ENCODE measurements around the gene RAB1B. TPM values are rescaled to one million over a fixed set of nuclear protein-coding genes. Genes with fewer than 3 reads are reported as not detected.
A peak's percentile ranks its signal among the peaks of the same experiment; 100 is the strongest.
"Not testable (repeated sequence)": the region's sequence is repeated elsewhere in the genome, so short reads cannot be mapped to it uniquely, and the experiment has no call there.

The RAB1B gene
- total RNA-seq, 1 experiment from 2014 or later, result 380 TPM

GRCh38 chr11:66275984-66276612 lies 7.7 kb downstream of the RAB1B start:
- TF ChIP-seq CTCF (conservative IDR thresholded peaks at IDR 0.05; ENCODE audit: low read depth, low read length) (no peak), EZH2 (IDR thresholded peaks at IDR 0.05; ENCODE audit: low read length, unreplicated experiment) (no peak), EZH2phosphoT487 (IDR thresholded peaks at IDR 0.05; ENCODE audit: borderline replicate concordance, low read length) (no peak)
- no peak overlapping the region for H2AFZ ChIP-seq (ENCODE audit: low read length)
- DNase-seq (no peak), ATAC-seq (no peak)
- H3K27me3 ChIP-seq (ENCODE audit: low read length), result no peaks in the 10 kb centered on the region
- 0 out of 2 replicates have a peak, but pooled peaks cover 13% of the 10 kb centered on the region for H4K20me1 ChIP-seq (ENCODE audit: low read length)
- H3K79me2 ChIP-seq (ENCODE audit: low read length), result no peaks in the 10 kb centered on the region; the same call in 1 of the 2 replicates
- peaks cover 37% of the 10 kb centered on the region; the same call in 1 of the 2 replicates for H3K36me3 ChIP-seq (ENCODE audit: low read depth, low read length)
- CTCF ChIA-PET, result no interaction called here
- no peak overlapping the region for H3K4me3 ChIP-seq (ENCODE audit: low read length)
- H3K9ac ChIP-seq (ENCODE audit: low read length), result no peak overlapping the region
- no peaks in the 10 kb centered on the region for H3K9me2 ChIP-seq (replicated peaks; ENCODE audit: low read length)
- peaks cover 9% of the 10 kb centered on the region; the same call in 1 of the 2 replicates for H3K4me1 ChIP-seq (ENCODE audit: insufficient read depth, low read length)
- H3F3A ChIP-seq (ENCODE audit: low read length, unreplicated experiment), result no peaks in the 10 kb centered on the region
- H3K4me2 ChIP-seq (ENCODE audit: low read length), result no peak overlapping the region
- intact Hi-C loops (cut with micrococcal nuclease), result no loop called here
- no peak overlapping the region for H3K27ac ChIP-seq (ENCODE audit: low read length)
- H3K9me3 ChIP-seq (ENCODE audit: low read length), result no peaks in the 10 kb centered on the region
- POLR2A ChIA-PET (ENCODE audit: unreplicated experiment), result no interaction called here
- no TSS peak for BruUV-seq (replicated peaks)

GRCh38 chr11:66276619-66277018 lies 8.2 kb downstream of the RAB1B start:
- CTCF ChIA-PET, result interaction anchor here (0.6 kb wide), 1 partner anchor 254 kb away, joined by 3 read pairs; no protein-coding TSS in a partner anchor

GRCh38 chr11:66277064-66277463 lies 8.6 kb downstream of the RAB1B start:
- DNase-seq; H3K27me3 ChIP-seq (ENCODE audit: low read length); H3F3A ChIP-seq (ENCODE audit: low read length, unreplicated experiment); H3K9me2 ChIP-seq (replicated peaks; ENCODE audit: low read length); H3K4me2 ChIP-seq (ENCODE audit: low read length); H3K9ac ChIP-seq (ENCODE audit: low read length); H3K4me1 ChIP-seq (ENCODE audit: insufficient read depth, low read length); H3K79me2 ChIP-seq (ENCODE audit: low read length); intact Hi-C loops (cut with micrococcal nuclease); H2AFZ ChIP-seq (ENCODE audit: low read length); H3K4me3 ChIP-seq (ENCODE audit: low read length); H3K27ac ChIP-seq (ENCODE audit: low read length); H3K9me3 ChIP-seq (ENCODE audit: low read length); ATAC-seq: not testable (repeated sequence)
- POLR2A ChIA-PET (ENCODE audit: unreplicated experiment), result interaction anchor here (0.6 kb wide), 1 partner anchor 19 kb away, joined by 3 read pairs; no protein-coding TSS in a partner anchor
- CTCF ChIA-PET, result interaction anchor here (0.6 kb wide), 1 partner anchor 255 kb away, joined by 3 read pairs; no protein-coding TSS in a partner anchor
- H4K20me1 ChIP-seq (ENCODE audit: low read length), result 0 out of 2 replicates have a peak, but pooled peaks cover 13% of the 10 kb centered on the region
- BruUV-seq (replicated peaks), result TSS peak; percentile 36
- H3K36me3 ChIP-seq (ENCODE audit: low read depth, low read length), result peaks cover 34% of the 10 kb centered on the region; the same call in 1 of the 2 replicates

More at GRCh38 chr11:66276619-66277018, 8.2 kb downstream of the RAB1B start:
- H3K27ac ChIP-seq (ENCODE audit: low read length); H3K9me3 ChIP-seq (ENCODE audit: low read length); H3K9me2 ChIP-seq (replicated peaks; ENCODE audit: low read length); H3K27me3 ChIP-seq (ENCODE audit: low read length); ATAC-seq; H3F3A ChIP-seq (ENCODE audit: low read length, unreplicated experiment); H3K4me1 ChIP-seq (ENCODE audit: insufficient read depth, low read length); intact Hi-C loops (cut with micrococcal nuclease); H3K4me3 ChIP-seq (ENCODE audit: low read length); DNase-seq; BruUV-seq (replicated peaks); H3K79me2 ChIP-seq (ENCODE audit: low read length); H3K4me2 ChIP-seq (ENCODE audit: low read length); H3K9ac ChIP-seq (ENCODE audit: low read length); H2AFZ ChIP-seq (ENCODE audit: low read length): not testable (repeated sequence)
- peaks cover 37% of the 10 kb centered on the region; the same call in 1 of the 2 replicates for H3K36me3 ChIP-seq (ENCODE audit: low read depth, low read length)
- 0 out of 2 replicates have a peak, but pooled peaks cover 13% of the 10 kb centered on the region for H4K20me1 ChIP-seq (ENCODE audit: low read length)
- POLR2A ChIA-PET (ENCODE audit: unreplicated experiment), result interaction anchor here (0.6 kb wide), 1 partner anchor 18 kb away, joined by 3 read pairs; no protein-coding TSS in a partner anchor

Measured in PC-3 (cell line).